Mesangial cell (primary cell): ENCODE results near the gene GASK1A. TPM values are rescaled to one million over a fixed set of nuclear protein-coding genes. Genes with fewer than 3 reads are reported as not detected.

Source experiments
- total RNA-seq: library from RNA; depleted of rRNA; stranded (reverse); fragments of >200 nt; gene quantifications from 2 replicates; pipeline ENCODE4 v1.2.3, GENCODE V29; 2015

The GASK1A gene
- 0.33 and 0.51 TPM in 2 replicates for total RNA-seq

GRCh38 chr3:42979044-42979972, at the start of gene GASK1A:
Gene GASK1A (plus strand): TSS chr3:42979311. CDS start chr3:42979643, 332 bp downstream.

GRCh38 chr3:43105596-43106292, 126.6 kb downstream of the GASK1A start, which contains the start of gene POMGNT2:
Gene POMGNT2 (minus strand): TSS chr3:43106079. CDS start chr3:43081431, 24,648 bp downstream.

Other genes starting within 250 kb of the GASK1A start
- 0.25 and 0.33 TPM in 2 replicates for gene CCDC13, start 206.1 kb upstream of the GASK1A start, total RNA-seq
- 54.5 and 103 TPM in 2 replicates for gene HIGD1A, start 174.8 kb upstream of the GASK1A start, total RNA-seq
- gene ACKR2, start 169.9 kb upstream of the GASK1A start, total RNA-seq = 0.89 TPM in 1 of 2 replicates, not detected in the other
- not detected in 2 replicates for gene CYP8B1, start 103.4 kb upstream of the GASK1A start, total RNA-seq
- 1.1 and 1.8 TPM in 2 replicates for gene ZNF662, start 73.2 kb upstream of the GASK1A start, total RNA-seq
- 19.4 and 24.1 TPM in 2 replicates for gene POMGNT2, start 126.8 kb downstream of the GASK1A start, total RNA-seq